ENCODE results near the gene POLE. TPM values are rescaled to one million over a fixed set of nuclear protein-coding genes. Genes with fewer than 3 reads are reported as not detected.

The POLE gene
- total and polyA plus RNA-seq, 4 donors, result 7.6 to 39.2 (median 19.7) TPM

GRCh38 chr12:132614029-132614428, 73.1 kb downstream of the POLE start:
- peaks cover 0 to 5% (median 1%) of the 10 kb centered on the region in 4 donors for H3K9me3 ChIP-seq (ENCODE audit: control insufficient read depth in 4 of 4, low read length in 3 of 4)
- no peak overlapping the region for H3K4me3 ChIP-seq (ENCODE audit: low read depth in 1 of 3, low read length in 3 of 3)
- H3K4me1 ChIP-seq (ENCODE audit: control insufficient read depth in 4 of 4, insufficient read depth in 4 of 4, low read length in 3 of 4), result peaks cover 7 to 20% (median 11%) of the 10 kb centered on the region in 4 donors
- H3K27ac ChIP-seq (ENCODE audit: low read depth in 1 of 2, low read length in 2 of 2), result no peak overlapping the region
- no peak for DNase-seq (ENCODE audit: low spot score)
- TF ChIP-seq ZBTB33 (IDR thresholded peaks at IDR 0.05) (no peak), FOXA2 (IDR thresholded peaks at IDR 0.05) (no peak), HNF4G (IDR thresholded peaks at IDR 0.05) (no peak), ATF3 (IDR thresholded peaks at IDR 0.05) (no peak), RAD21 (IDR thresholded peaks at IDR 0.05) (no peak), FOXA1 (IDR thresholded peaks at IDR 0.05) (no peak), RXRA (IDR thresholded peaks at IDR 0.05) (no peak), CTCF (IDR thresholded peaks at IDR 0.05; ENCODE audit: low read depth, low read length, missing input control) (no peak), HNF4A (conservative IDR thresholded peaks at IDR 0.05) (no peak), GABPA (IDR thresholded peaks at IDR 0.05 in 1 of 2, conservative IDR thresholded peaks at IDR 0.05 in 1 of 2) (no peak), NR2F2 (IDR thresholded peaks at IDR 0.05) (no peak), YY1 (IDR thresholded peaks at IDR 0.05) (no peak), JUND (IDR thresholded peaks at IDR 0.05) (no peak), SP1 (IDR thresholded peaks at IDR 0.05) (no peak), MAX (IDR thresholded peaks at IDR 0.05) (no peak), EGR1 (IDR thresholded peaks at IDR 0.05; ENCODE audit: low read depth in 2 of 2) (no peak), TAF1 (conservative IDR thresholded peaks at IDR 0.05) (no peak)
- H3K27me3 ChIP-seq (ENCODE audit: control insufficient read depth in 4 of 4, insufficient read depth in 4 of 4, low read length in 3 of 4), result peaks cover 0 to 6% (median 0%) of the 10 kb centered on the region in 4 donors
- H3K9ac ChIP-seq (ENCODE audit: low read depth in 1 of 2, low read length in 2 of 2), result no peak overlapping the region
- H3K36me3 ChIP-seq (ENCODE audit: control insufficient read depth in 4 of 4, insufficient read depth in 3 of 4, low read depth in 1 of 4, low read length in 3 of 4), result no peaks in the 10 kb centered on the region
- WGBS, result 88% methylated on average over 5 of the region's 5 CpGs

GRCh38 chr12:132611620-132612019, 75.5 kb downstream of the POLE start:
- Histone ChIP-seq H3K27me3 (ENCODE audit: control insufficient read depth in 4 of 4, insufficient read depth in 4 of 4, low read length in 3 of 4) (no peaks in the 10 kb centered on the region), H3K9ac (ENCODE audit: low read depth in 1 of 2, low read length in 2 of 2) (no peak overlapping the region), H3K36me3 (ENCODE audit: control insufficient read depth in 4 of 4, insufficient read depth in 3 of 4, low read depth in 1 of 4, low read length in 3 of 4) (no peaks in the 10 kb centered on the region), H3K4me3 (ENCODE audit: low read depth in 1 of 3, low read length in 3 of 3) (no peak overlapping the region), H3K4me1 (ENCODE audit: control insufficient read depth in 4 of 4, insufficient read depth in 4 of 4, low read length in 3 of 4) (peaks cover 8 to 34% (median 17%) of the 10 kb centered on the region in 4 donors), H3K27ac (ENCODE audit: low read depth in 1 of 2, low read length in 2 of 2) (no peak overlapping the region), H3K9me3 (ENCODE audit: control insufficient read depth in 4 of 4, low read length in 3 of 4) (peaks cover 0 to 5% (median 0%) of the 10 kb centered on the region in 4 donors)
- WGBS, result 96% methylated on average over 10 of the region's 10 CpGs
- DNase-seq (ENCODE audit: low spot score), result no peak
- TF ChIP-seq MAX (IDR thresholded peaks at IDR 0.05) (no peak), ATF3 (IDR thresholded peaks at IDR 0.05) (no peak), SP1 (IDR thresholded peaks at IDR 0.05) (no peak), HNF4A (conservative IDR thresholded peaks at IDR 0.05) (no peak), ZBTB33 (IDR thresholded peaks at IDR 0.05) (no peak), FOXA2 (IDR thresholded peaks at IDR 0.05) (no peak), REST (IDR thresholded peaks at IDR 0.05) (no peak), TAF1 (conservative IDR thresholded peaks at IDR 0.05) (no peak), YY1 (IDR thresholded peaks at IDR 0.05) (no peak), RAD21 (IDR thresholded peaks at IDR 0.05) (no peak), NR2F2 (IDR thresholded peaks at IDR 0.05) (no peak), FOXA1 (IDR thresholded peaks at IDR 0.05) (no peak), HNF4G (IDR thresholded peaks at IDR 0.05) (no peak)
